Aorta (tissue), 5 donors: ENCODE data around the gene EVI5. TPM values are rescaled to one million over a fixed set of nuclear protein-coding genes. Genes with fewer than 3 reads are reported as not detected.
"Not testable (repeated sequence)": the region's sequence is repeated elsewhere in the genome, so short reads cannot be mapped to it uniquely, and the experiment has no call there.

ENCODE experiments used
- ATAC-seq: fragments of 200-7000 bp; cut with Tn5 transposase; one replicate; pipeline ENCODE4 v1.9.1; 2022; ENCODE audit warnings: moderate library complexity; ENCODE audit not compliant: low FRiP score
- DNase-seq, 2 donors: peaks; one replicate each; pipeline ENCODE4 v3.0.0-alpha.2; 2020
- H3K27ac ChIP-seq, 2 donors: one replicate each; pipeline ENCODE4 v1.5.1; 2013; ENCODE audit warnings: low read length in 2 of 2, mild to moderate bottlenecking in 2 of 2, moderate library complexity in 2 of 2, control low read depth in 1 of 2, inconsistent platforms in 1 of 2, low read depth in 1 of 2
- H3K27me3 ChIP-seq, 2 donors: one replicate each; pipeline ENCODE4 v1.6.1; 2013; ENCODE audit warnings: control low read depth in 1 of 2, low read length in 1 of 2, mild to moderate bottlenecking in 1 of 2, moderate library complexity in 1 of 2; ENCODE audit not compliant: insufficient read depth in 2 of 2, control insufficient read depth in 1 of 2
- H3K36me3 ChIP-seq, 2 donors: one replicate each; pipeline ENCODE4 v1.6.1; 2013; ENCODE audit warnings: control low read depth in 1 of 2, low read length in 1 of 2, mild to moderate bottlenecking in 1 of 2; ENCODE audit not compliant: insufficient read depth in 2 of 2, control insufficient read depth in 1 of 2
- H3K4me1 ChIP-seq, 2 donors: one replicate each; pipeline ENCODE4 v1.6.1; 2013; ENCODE audit warnings: low read length in 2 of 2, control low read depth in 1 of 2, mild to moderate bottlenecking in 1 of 2, moderate library complexity in 1 of 2; ENCODE audit not compliant: insufficient read depth in 2 of 2, control insufficient read depth in 1 of 2
- H3K4me3 ChIP-seq, 2 donors: one replicate each; pipeline ENCODE4 v1.5.1; 2013; ENCODE audit warnings: low read length in 2 of 2, control low read depth in 1 of 2, mild to moderate bottlenecking in 1 of 2
- H3K9me3 ChIP-seq: one replicate; pipeline ENCODE4 v1.6.1; 2013; ENCODE audit warnings: mild to moderate bottlenecking, low read length; ENCODE audit not compliant: control insufficient read depth
- WGBS, 2 donors: extraction: QIAGEN DNeasy Blood & Tissue Kit; methylation state at CpG; one replicate each; pipeline ENCODE4 v1.1.7; 2013; 5-methylcytosine and 5-hydroxymethylcytosine counted together
- intact Hi-C, 2 donors: fragments of 100-400 bp; cut with DNase I; formaldehyde crosslinking; loops; one replicate each; pipeline versions ENCODE4 v1.14.2 to v1.15.0; 2022
- polyA plus RNA-seq, 2 donors: library from polyadenylated mRNA; stranded (reverse); fragments of 200-250 nt; gene quantifications; one replicate each; pipeline ENCODE4 v1.2.3, GENCODE V29; 2013
- total RNA-seq, 2 donors: library from RNA; stranded (reverse); fragmentation: NEBNext Ultra II Directional; extraction: Animal tissue kit (Norgen Biotek cat#: 25700); gene quantifications; one replicate each; pipeline ENCODE4 v1.2.1, GENCODE V29; 2021
- donor health status: healthy with polysubstance abuse.
- donor health status: Bipolar disorder and iron deficiency.
- donor health status: DM: no; HTN: no; CAD: no.
- donor health status: DM: no; HTN: no; CAD: no.
- donor health status: DM: yes; HTN: yes; CAD: no.

Gene EVI5
- total and polyA plus RNA-seq, 4 donors = 8.3 to 54.7 (median 29.0) TPM

GRCh38 chr1:92749024-92749634 lies 35.8 kb downstream of the EVI5 start:
- intact Hi-C loops = loop anchor here (2.0 to 5.0 kb wide), 2 partner anchors 68 to 70 kb away; no protein-coding TSS in a partner anchor
- no peaks in the 10 kb centered on the region for H3K9me3 ChIP-seq
- DNase-seq (no peak), ATAC-seq (no peak)
- no peaks in the 10 kb centered on the region for H3K4me1 ChIP-seq
- H3K27ac ChIP-seq = no peak overlapping the region
- H3K36me3 ChIP-seq = no peaks in the 10 kb centered on the region
- WGBS, 2 donors = 86% methylated on average over 1 of the region's 1 CpG; no CpG with 5 or more reads in 1 of the 2 donors
- no peak overlapping the region for H3K4me3 ChIP-seq
- H3K27me3 ChIP-seq = no peaks in the 10 kb centered on the region

GRCh38 chr1:92748138-92748537 lies 36.8 kb downstream of the EVI5 start:
- WGBS, 2 donors = 91 to 97% methylated on average over 3 of the region's 3 CpGs
- DNase-seq = no peak
- Histone ChIP-seq H3K27me3 (no peaks in the 10 kb centered on the region), H3K4me1 (no peaks in the 10 kb centered on the region), H3K4me3 (no peak overlapping the region), H3K36me3 (no peaks in the 10 kb centered on the region), H3K9me3 (no peaks in the 10 kb centered on the region), H3K27ac (no peak overlapping the region)
- ATAC-seq = no peak
- intact Hi-C loops = loop anchor here (2.0 to 5.0 kb wide), 2 partner anchors 69 to 71 kb away; no protein-coding TSS in a partner anchor

- H3K9me3 ChIP-seq = no peaks in the 10 kb centered on the region
- H3K4me3 ChIP-seq = no peak overlapping the region
- H3K36me3 ChIP-seq = no peaks in the 10 kb centered on the region
- ATAC-seq (no peak), DNase-seq (no peak)
- 77 to 84% methylated on average over 1 of the region's 1 CpG for WGBS, 2 donors
- intact Hi-C loops = loop anchor here (2.0 to 5.0 kb wide), 2 partner anchors 70 to 71 kb away; no protein-coding TSS in a partner anchor
- no peaks in the 10 kb centered on the region for H3K27me3 ChIP-seq
- no peaks in the 10 kb centered on the region for H3K4me1 ChIP-seq
- H3K27ac ChIP-seq = no peak overlapping the region
Measured at GRCh38 chr1:92747735-92748134, 37.2 kb downstream of the EVI5 start.

GRCh38 chr1:92746255-92746654 lies 38.7 kb downstream of the EVI5 start:
- ATAC-seq, DNase-seq, H3K27me3 ChIP-seq, H3K9me3 ChIP-seq, H3K36me3 ChIP-seq, H3K4me3 ChIP-seq, H3K4me1 ChIP-seq, H3K27ac ChIP-seq: not testable (repeated sequence)
- 78 to 80% methylated on average over 4 of the region's 4 CpGs for WGBS, 2 donors
- intact Hi-C loops = loop anchor here in 1 of 2 donors (5.0 kb wide), 1 partner anchor 71 kb away; no protein-coding TSS in a partner anchor

GRCh38 chr1:92743221-92743620 lies 41.7 kb downstream of the EVI5 start:
- Histone ChIP-seq H3K27me3 (no peaks in the 10 kb centered on the region), H3K9me3 (no peaks in the 10 kb centered on the region), H3K36me3 (no peaks in the 10 kb centered on the region), H3K4me3 (no peak overlapping the region), H3K4me1 (no peaks in the 10 kb centered on the region), H3K27ac (no peak overlapping the region)
- DNase-seq (no peak), ATAC-seq (no peak)
- 94 to 96% methylated on average over 8 of the region's 8 CpGs for WGBS, 2 donors
- intact Hi-C loops = no loop called here

- DNase-seq = no peak
- Histone ChIP-seq H3K4me3 (no peak overlapping the region), H3K4me1 (no peaks in the 10 kb centered on the region), H3K9me3 (no peaks in the 10 kb centered on the region), H3K27ac (no peak overlapping the region), H3K27me3 (no peaks in the 10 kb centered on the region), H3K36me3 (no peaks in the 10 kb centered on the region)
- no peak for ATAC-seq
- 96 to 97% methylated on average over 4 of the region's 4 CpGs for WGBS, 2 donors
- intact Hi-C loops = no loop called here
Measured at GRCh38 chr1:92739669-92740524, 45.0 kb downstream of the EVI5 start.

- Histone ChIP-seq H3K4me1 (no peaks in the 10 kb centered on the region), H3K27ac (no peak overlapping the region), H3K9me3 (no peaks in the 10 kb centered on the region), H3K27me3 (no peaks in the 10 kb centered on the region), H3K36me3 (no peaks in the 10 kb centered on the region), H3K4me3 (no peak overlapping the region)
- intact Hi-C loops = no loop called here
- DNase-seq (no peak), ATAC-seq (no peak)
- WGBS, 2 donors = 78 to 87% methylated on average over 4 of the region's 4 CpGs
Measured at GRCh38 chr1:92736395-92736794, 48.5 kb downstream of the EVI5 start.

- Histone ChIP-seq H3K4me1 (no peaks in the 10 kb centered on the region), H3K4me3 (no peak overlapping the region), H3K9me3 (no peaks in the 10 kb centered on the region), H3K27ac (no peak overlapping the region), H3K36me3 (peaks cover 0 to 2% of the 10 kb centered on the region in 2 donors), H3K27me3 (no peaks in the 10 kb centered on the region)
- intact Hi-C loops = no loop called here
- 97 to 98% methylated on average over 2 of the region's 2 CpGs for WGBS, 2 donors
- no peak for ATAC-seq
- DNase-seq = no peak
Measured at GRCh38 chr1:92730476-92730875, 54.4 kb downstream of the EVI5 start.
